ENCODE measurements around the gene TOR1B.

TOR1B gene

DNA sequence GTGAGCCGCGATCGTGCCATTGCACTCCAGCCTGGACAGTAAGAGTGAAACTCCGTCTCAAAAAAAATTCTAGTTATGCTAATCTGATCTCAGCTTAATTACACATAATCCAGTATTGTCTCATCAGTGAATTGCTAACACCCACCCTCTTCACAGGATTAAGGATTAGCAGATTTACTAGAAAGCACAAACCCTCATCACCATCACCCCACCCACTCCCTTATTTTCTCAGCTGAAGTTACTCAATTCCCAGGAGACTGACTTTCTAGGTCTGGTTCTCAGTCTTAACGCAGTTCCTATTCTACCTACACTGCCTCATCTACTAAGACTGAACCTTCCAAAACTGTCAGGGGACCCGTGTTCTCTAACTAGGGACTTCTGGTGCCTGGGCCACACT is 9.0 kb downstream of the TOR1B start:
- Histone ChIP-seq H3K9ac (ENCODE audit: low read depth in 1 of 2, low read length in 2 of 2) (no peak overlapping the region), H3K4me3 (ENCODE audit: low read depth in 1 of 2, low read length in 2 of 2) (no peak overlapping the region), H3K9me3 (ENCODE audit: control insufficient read depth in 1 of 2, low read length in 2 of 2) (no peaks in the 10 kb centered on the region), H3K27me3 (ENCODE audit: control insufficient read depth in 1 of 2, insufficient read depth in 2 of 2, low read length in 2 of 2) (no peaks in the 10 kb centered on the region), H3K27ac (ENCODE audit: low read depth, low read length) (no peak overlapping the region), H3K36me3 (ENCODE audit: control insufficient read depth in 1 of 2, insufficient read depth in 2 of 2, low read length in 2 of 2) (peaks cover 34 to 71% of the 10 kb centered on the region in 2 donors), H3K4me1 (ENCODE audit: control insufficient read depth in 1 of 2, insufficient read depth in 2 of 2, low read length in 2 of 2) (peaks cover 19 to 21% of the 10 kb centered on the region in 2 donors)

DNA sequence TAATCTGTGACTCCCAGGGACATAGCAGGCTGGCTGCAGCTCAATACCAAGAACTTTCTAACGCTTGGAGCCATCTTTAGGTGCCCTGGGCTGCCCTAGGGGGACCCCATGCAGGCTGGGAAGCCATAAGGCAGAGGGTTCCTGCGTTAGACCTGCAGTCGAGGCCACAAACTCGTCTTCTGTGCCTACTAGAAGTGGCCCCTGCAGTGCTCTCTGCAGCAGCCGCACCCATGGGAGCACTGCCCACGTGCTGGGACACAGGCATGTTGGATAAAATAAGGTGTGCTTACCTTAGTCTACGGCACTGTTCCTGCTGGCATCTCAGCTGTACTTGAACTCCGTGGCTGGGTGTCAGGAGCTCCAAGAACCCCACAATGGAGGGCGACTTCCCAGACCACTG is 9.4 kb downstream of the TOR1B start:
- no peak overlapping the region for H3K9ac ChIP-seq (ENCODE audit: low read depth in 1 of 2, low read length in 2 of 2)
- H3K27ac ChIP-seq (ENCODE audit: low read depth, low read length): no peak overlapping the region
- H3K9me3 ChIP-seq (ENCODE audit: control insufficient read depth in 1 of 2, low read length in 2 of 2): no peaks in the 10 kb centered on the region
- peaks cover 37 to 71% of the 10 kb centered on the region in 2 donors for H3K36me3 ChIP-seq (ENCODE audit: control insufficient read depth in 1 of 2, insufficient read depth in 2 of 2, low read length in 2 of 2)
- H3K4me3 ChIP-seq (ENCODE audit: low read depth in 1 of 2, low read length in 2 of 2): no peak overlapping the region
- no peaks in the 10 kb centered on the region for H3K27me3 ChIP-seq (ENCODE audit: control insufficient read depth in 1 of 2, insufficient read depth in 2 of 2, low read length in 2 of 2)
- peaks cover 19 to 21% of the 10 kb centered on the region in 2 donors for H3K4me1 ChIP-seq (ENCODE audit: control insufficient read depth in 1 of 2, insufficient read depth in 2 of 2, low read length in 2 of 2)

DNA sequence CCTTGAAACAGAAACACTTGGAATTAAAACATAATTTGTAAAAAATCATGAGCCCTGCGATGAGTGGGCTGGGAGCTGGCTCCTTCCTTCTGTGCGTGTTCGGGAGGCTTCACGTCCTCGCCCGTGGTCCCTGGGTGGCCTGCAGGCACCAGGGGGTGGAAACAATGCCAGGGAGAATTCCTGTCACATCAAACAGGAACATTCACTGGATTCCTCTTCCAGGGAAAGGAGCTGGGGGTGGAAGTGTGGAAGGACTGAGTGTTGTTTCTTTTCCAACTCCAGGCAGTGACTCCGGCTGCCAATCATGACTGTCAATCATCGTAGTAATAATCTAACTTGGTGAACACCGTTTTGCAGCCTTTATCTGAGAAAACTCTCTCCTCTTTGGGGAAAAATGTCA is 10.7 kb downstream of the TOR1B start:
- peaks cover 42 to 74% of the 10 kb centered on the region in 2 donors for H3K36me3 ChIP-seq (ENCODE audit: control insufficient read depth in 1 of 2, insufficient read depth in 2 of 2, low read length in 2 of 2)
- no peak overlapping the region for H3K9ac ChIP-seq (ENCODE audit: low read depth in 1 of 2, low read length in 2 of 2)
- H3K9me3 ChIP-seq (ENCODE audit: control insufficient read depth in 1 of 2, low read length in 2 of 2): no peaks in the 10 kb centered on the region
- peaks cover 19 to 21% of the 10 kb centered on the region in 2 donors for H3K4me1 ChIP-seq (ENCODE audit: control insufficient read depth in 1 of 2, insufficient read depth in 2 of 2, low read length in 2 of 2)
- H3K27ac ChIP-seq (ENCODE audit: low read depth, low read length): no peak overlapping the region
- no peaks in the 10 kb centered on the region for H3K27me3 ChIP-seq (ENCODE audit: control insufficient read depth in 1 of 2, insufficient read depth in 2 of 2, low read length in 2 of 2)
- H3K4me3 ChIP-seq (ENCODE audit: low read depth in 1 of 2, low read length in 2 of 2): no peak overlapping the region

DNA sequence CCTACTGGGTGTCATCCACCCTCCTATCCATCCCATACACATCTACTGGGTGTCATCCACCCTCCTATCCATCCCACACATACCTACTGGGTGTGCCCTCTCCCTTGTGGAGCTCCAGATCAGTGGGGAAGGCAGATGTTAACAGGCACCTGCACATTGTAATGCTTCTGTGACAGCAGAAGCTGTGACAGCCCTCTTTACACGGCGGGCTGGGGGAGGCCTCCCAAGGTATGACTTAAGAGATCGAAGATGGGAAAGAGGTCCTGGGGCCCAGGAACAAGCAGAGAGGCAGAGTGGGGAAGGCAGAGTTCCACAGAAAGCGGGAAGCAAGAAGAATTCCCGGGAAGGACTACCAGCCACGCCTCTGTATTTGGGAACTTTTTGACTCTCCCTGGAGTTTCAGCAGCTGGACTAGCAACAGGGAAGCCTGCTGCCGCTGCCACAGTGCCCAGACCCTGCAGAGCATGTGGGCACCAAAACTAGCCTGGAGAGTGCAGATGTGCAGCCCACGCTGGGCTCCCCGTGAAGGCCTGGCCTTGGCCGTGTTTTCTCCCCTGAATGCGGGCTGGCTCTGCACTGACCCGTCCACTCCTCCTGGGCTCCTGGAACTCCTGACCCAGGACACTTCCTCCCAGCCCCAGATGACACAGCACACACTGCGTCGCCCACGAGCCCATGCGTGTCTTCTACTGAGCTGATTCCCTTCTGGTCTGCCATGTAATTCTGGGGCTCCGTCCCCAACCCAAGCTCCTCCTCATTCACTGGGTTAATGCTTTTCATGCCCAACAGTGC is 11.6 kb downstream of the TOR1B start:
- Histone ChIP-seq H3K27me3 (ENCODE audit: control insufficient read depth in 1 of 2, insufficient read depth in 2 of 2, low read length in 2 of 2) (no peaks in the 10 kb centered on the region), H3K4me1 (ENCODE audit: control insufficient read depth in 1 of 2, insufficient read depth in 2 of 2, low read length in 2 of 2) (peaks cover 19 to 20% of the 10 kb centered on the region in 2 donors), H3K9ac (ENCODE audit: low read depth in 1 of 2, low read length in 2 of 2) (no peak overlapping the region), H3K9me3 (ENCODE audit: control insufficient read depth in 1 of 2, low read length in 2 of 2) (no peaks in the 10 kb centered on the region), H3K4me3 (ENCODE audit: low read depth in 1 of 2, low read length in 2 of 2) (no peak overlapping the region), H3K27ac (ENCODE audit: low read depth, low read length) (no peak overlapping the region), H3K36me3 (ENCODE audit: control insufficient read depth in 1 of 2, insufficient read depth in 2 of 2, low read length in 2 of 2) (peaks cover 39 to 73% of the 10 kb centered on the region in 2 donors)

DNA sequence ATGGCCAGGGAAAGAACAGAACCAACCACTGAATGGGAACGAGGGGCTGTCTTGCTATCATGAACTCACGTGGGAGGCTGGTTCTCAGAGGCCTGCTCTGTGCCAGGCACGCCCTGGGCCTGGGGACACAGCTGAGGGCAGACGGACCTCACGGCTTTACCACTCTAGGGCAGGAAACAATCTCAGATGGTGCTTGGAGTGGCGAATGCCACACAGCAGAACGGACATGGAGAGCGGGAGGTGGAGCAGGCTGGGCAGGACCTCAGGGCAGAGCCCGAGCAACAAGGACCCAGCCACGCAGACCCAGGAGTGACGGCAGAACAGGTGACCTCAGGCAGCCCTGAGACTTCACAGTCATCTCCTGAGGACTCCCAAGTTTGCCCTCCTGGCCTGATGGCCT is 12.3 kb downstream of the TOR1B start:
- no peak overlapping the region for H3K27ac ChIP-seq (ENCODE audit: low read depth, low read length)
- H3K4me3 ChIP-seq (ENCODE audit: low read depth in 1 of 2, low read length in 2 of 2): no peak overlapping the region
- H3K27me3 ChIP-seq (ENCODE audit: control insufficient read depth in 1 of 2, insufficient read depth in 2 of 2, low read length in 2 of 2): no peaks in the 10 kb centered on the region
- no peak overlapping the region for H3K9ac ChIP-seq (ENCODE audit: low read depth in 1 of 2, low read length in 2 of 2)
- no peaks in the 10 kb centered on the region for H3K9me3 ChIP-seq (ENCODE audit: control insufficient read depth in 1 of 2, low read length in 2 of 2)
- peaks cover 14 to 17% of the 10 kb centered on the region in 2 donors for H3K4me1 ChIP-seq (ENCODE audit: control insufficient read depth in 1 of 2, insufficient read depth in 2 of 2, low read length in 2 of 2)
- H3K36me3 ChIP-seq (ENCODE audit: control insufficient read depth in 1 of 2, insufficient read depth in 2 of 2, low read length in 2 of 2): peaks cover 35 to 69% of the 10 kb centered on the region in 2 donors

DNA sequence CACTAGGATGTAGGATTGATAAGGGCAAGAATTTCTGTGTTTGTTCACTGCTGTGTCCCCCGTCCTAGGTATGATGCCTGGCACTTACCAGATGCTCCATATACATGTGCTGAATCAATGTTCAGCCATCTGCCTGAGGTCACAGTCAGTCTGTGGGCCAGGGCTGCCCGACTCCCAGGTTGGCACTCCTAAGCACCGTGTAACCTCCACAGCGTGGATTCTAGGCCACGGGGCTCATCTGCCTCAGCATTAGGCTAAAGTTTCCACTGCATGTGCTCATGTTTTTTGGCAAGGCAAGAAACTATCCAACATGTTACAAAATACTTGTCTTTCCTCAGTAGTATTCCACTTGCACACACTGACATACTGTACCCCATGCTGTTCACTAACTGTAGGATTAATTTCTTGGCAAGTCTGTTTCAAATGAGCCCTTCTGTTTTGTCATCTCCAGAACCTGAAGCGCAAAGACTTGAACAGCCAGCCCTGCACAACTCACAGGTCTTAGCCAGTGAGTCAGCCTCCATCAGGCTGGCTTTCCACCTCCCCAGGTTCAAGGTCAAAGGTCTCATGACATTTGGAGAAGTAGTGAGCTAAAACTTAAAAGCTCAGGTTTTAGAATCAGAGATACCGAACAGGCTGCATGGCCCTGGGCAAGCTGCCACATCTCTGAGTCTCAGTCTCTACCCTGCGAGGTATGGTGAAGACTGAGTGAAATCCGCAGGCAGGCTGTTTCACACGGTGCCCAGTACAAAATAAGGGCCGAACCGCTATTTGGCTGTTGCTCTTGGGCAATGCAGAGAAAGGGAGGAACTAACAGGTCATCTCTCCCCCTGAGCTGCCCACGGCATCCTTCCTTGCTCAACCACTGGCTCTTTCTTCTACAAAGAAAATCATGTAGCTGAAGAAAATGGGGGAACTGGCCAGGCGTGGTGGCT is 13.8 kb downstream of the TOR1B start:
- Histone ChIP-seq H3K36me3 (ENCODE audit: control insufficient read depth in 1 of 2, insufficient read depth in 2 of 2, low read length in 2 of 2) (peaks cover 35 to 78% of the 10 kb centered on the region in 2 donors), H3K27ac (ENCODE audit: low read depth, low read length) (no peak overlapping the region), H3K9ac (ENCODE audit: low read depth in 1 of 2, low read length in 2 of 2) (no peak overlapping the region), H3K4me3 (ENCODE audit: low read depth in 1 of 2, low read length in 2 of 2) (no peak overlapping the region), H3K4me1 (ENCODE audit: control insufficient read depth in 1 of 2, insufficient read depth in 2 of 2, low read length in 2 of 2) (peaks cover 7 to 9% of the 10 kb centered on the region in 2 donors), H3K27me3 (ENCODE audit: control insufficient read depth in 1 of 2, insufficient read depth in 2 of 2, low read length in 2 of 2) (no peaks in the 10 kb centered on the region), H3K9me3 (ENCODE audit: control insufficient read depth in 1 of 2, low read length in 2 of 2) (no peaks in the 10 kb centered on the region)

DNA sequence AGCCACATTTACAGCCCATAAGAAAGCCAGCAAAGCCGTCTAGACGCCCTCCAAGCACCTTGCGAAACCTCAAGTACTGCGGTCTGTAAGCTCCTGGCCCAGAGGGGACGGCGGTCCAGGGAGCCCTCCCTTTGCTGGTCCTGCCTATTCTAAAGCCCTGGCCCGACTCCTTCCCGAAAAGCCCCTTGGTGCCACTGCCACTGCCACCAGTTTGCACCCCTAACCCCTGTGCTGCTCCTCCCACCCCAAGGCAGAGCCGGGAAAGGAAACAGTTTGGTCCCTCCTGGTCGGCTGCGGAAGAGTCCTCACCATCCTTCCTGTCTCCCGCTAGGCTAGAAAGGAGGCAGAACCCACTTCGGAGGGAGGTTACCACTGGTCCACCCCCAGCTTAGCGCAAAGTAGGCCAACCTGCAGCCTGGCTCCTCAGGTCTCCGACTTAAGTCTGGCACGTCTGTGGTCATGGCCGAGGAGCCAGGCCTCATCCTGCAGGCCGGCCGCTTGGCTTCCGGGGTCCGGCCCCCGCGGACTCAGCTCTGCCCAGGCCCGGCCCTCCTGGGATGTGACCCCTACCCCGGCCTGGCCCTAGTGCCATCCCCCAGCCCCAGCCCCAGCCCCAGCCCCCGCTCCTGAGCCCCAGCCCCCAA is 20.0 kb downstream of the TOR1B start:
- Histone ChIP-seq H3K4me1 (ENCODE audit: control insufficient read depth in 1 of 2, insufficient read depth in 2 of 2, low read length in 2 of 2) (peaks cover 8 to 9% of the 10 kb centered on the region in 2 donors), H3K9me3 (ENCODE audit: control insufficient read depth in 1 of 2, low read length in 2 of 2) (no peaks in the 10 kb centered on the region), H3K9ac (ENCODE audit: low read depth in 1 of 2, low read length in 2 of 2) (peak overlapping the region; percentile 64 to 85), H3K36me3 (ENCODE audit: control insufficient read depth in 1 of 2, insufficient read depth in 2 of 2, low read length in 2 of 2) (peaks cover 16 to 34% of the 10 kb centered on the region in 2 donors), H3K4me3 (ENCODE audit: low read depth in 1 of 2, low read length in 2 of 2) (peak overlapping the region; percentile 76 to 77), H3K27ac (ENCODE audit: low read depth, low read length) (no peak overlapping the region), H3K27me3 (ENCODE audit: control insufficient read depth in 1 of 2, insufficient read depth in 2 of 2, low read length in 2 of 2) (no peaks in the 10 kb centered on the region)

DNA sequence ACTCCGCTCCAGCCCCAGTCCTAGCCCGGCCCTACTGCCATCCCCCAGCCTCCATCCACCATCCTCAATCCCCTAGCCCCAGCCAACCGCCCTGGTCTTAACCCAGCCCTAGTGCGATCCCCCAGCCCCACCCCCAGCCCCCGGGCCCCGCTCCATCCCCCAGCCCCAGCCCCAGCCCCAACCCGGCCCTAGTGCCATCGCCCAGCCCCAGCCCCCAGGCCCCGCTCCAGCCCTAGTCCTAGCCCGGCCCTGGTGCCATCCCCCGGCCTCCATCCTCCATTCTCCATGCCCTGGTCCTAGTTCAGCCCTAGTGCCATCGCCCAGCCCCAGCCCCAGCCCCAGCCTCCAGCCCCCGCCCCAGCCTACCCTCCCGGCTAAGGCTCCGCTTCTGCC is 20.6 kb downstream of the TOR1B start:
- Histone ChIP-seq H3K36me3 (ENCODE audit: control insufficient read depth in 1 of 2, insufficient read depth in 2 of 2, low read length in 2 of 2) (peaks cover 13 to 32% of the 10 kb centered on the region in 2 donors), H3K27ac (ENCODE audit: low read depth, low read length) (peak overlapping the region; percentile 67), H3K9ac (ENCODE audit: low read depth in 1 of 2, low read length in 2 of 2) (peak overlapping the region; percentile 16 to 63)

DNA sequence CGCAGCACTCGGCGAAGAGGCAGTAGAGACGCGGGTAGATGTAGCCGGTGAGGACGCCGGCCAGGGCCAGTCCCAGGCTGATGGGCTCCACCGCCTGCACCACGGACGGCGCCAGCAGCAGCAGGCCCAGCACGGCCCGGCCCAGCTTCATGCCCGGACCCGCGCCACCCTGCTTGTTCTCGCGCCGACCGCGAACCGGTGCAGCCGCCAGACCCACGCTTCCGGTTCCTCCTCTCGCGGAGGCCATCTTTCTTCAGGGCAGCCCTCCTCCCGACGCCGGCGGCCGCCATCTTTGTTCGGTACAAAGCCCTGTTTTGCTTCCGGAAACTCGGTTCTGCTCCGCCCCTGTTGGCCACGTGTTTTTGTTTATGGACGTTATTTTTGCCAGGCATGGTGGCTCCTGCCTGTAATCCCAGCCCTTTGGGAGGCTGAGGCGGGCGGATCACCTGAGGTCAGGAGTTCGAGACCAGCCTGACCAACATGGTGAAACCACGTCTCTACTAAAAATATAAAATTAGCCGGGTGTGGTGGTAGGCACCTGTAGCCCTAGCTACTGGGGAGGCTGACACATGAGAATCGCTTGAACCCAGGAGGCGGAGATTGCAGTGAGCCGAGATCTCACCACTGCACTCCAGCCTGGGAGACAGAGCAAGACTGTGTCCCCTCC is 21.1 kb downstream of the TOR1B start, which contains the start of gene TOR1A:
Gene TOR1A (minus strand): TSS at position 202 of the 667 bp plus-strand sequence. CDS start 51 bp downstream, at position 151.
- Histone ChIP-seq H3K36me3 (ENCODE audit: control insufficient read depth in 1 of 2, insufficient read depth in 2 of 2, low read length in 2 of 2) (peaks cover 8 to 33% of the 10 kb centered on the region in 2 donors), H3K4me3 (ENCODE audit: low read depth in 1 of 2, low read length in 2 of 2) (peak within 1 kb of the TSS; percentile 77 to 78), H3K27me3 (ENCODE audit: control insufficient read depth in 1 of 2, insufficient read depth in 2 of 2, low read length in 2 of 2) (no peaks in the 10 kb centered on the region), H3K27ac (ENCODE audit: low read depth, low read length) (peak within 1 kb of the TSS; percentile 67), H3K4me1 (ENCODE audit: control insufficient read depth in 1 of 2, insufficient read depth in 2 of 2, low read length in 2 of 2) (peaks cover 8 to 9% of the 10 kb centered on the region in 2 donors), H3K9me3 (ENCODE audit: control insufficient read depth in 1 of 2, low read length in 2 of 2) (no peaks in the 10 kb centered on the region), H3K9ac (ENCODE audit: low read depth in 1 of 2, low read length in 2 of 2) (peak within 1 kb of the TSS; percentile 64 to 85)

More for the DNA sequence above, 20.6 kb downstream of the TOR1B start:
- Histone ChIP-seq H3K4me1 (ENCODE audit: control insufficient read depth in 1 of 2, insufficient read depth in 2 of 2, low read length in 2 of 2) (peaks cover 8 to 9% of the 10 kb centered on the region in 2 donors), H3K4me3 (ENCODE audit: low read depth in 1 of 2, low read length in 2 of 2) (peak overlapping the region; percentile 68 to 78), H3K27me3 (ENCODE audit: control insufficient read depth in 1 of 2, insufficient read depth in 2 of 2, low read length in 2 of 2) (no peaks in the 10 kb centered on the region), H3K9me3 (ENCODE audit: control insufficient read depth in 1 of 2, low read length in 2 of 2) (no peaks in the 10 kb centered on the region)
